GM19193 (cell line): ENCODE results near the gene PRKD1.

Experiments
- POLR2A ChIP-seq: IDR thresholded peaks from 4 replicates; pipeline ENCODE4 v1.6.1; 2011; ENCODE audit not compliant: insufficient read depth, insufficient read length; ENCODE audit errors: extremely low read depth

The PRKD1 gene

DNA sequence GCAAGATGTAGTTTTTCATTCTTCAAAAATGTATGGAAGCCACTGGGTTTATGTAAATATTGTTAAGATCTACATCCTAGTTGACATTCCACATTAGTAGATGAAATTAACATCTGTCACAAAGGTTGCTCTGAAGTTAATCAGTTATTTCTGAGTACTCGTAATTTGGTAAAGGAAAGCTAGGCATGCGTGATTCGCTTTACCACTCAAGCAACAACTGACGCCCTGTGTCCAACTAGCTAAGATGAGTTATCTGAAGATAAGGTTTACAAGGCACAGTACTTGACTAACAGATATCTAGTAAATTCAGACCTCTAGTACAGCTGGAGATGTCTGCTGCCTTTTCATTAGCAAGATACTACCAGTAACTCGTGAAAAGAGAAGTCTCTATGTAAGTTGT is 14.1 kb downstream of the PRKD1 start:
- no peak for TF ChIP-seq POLR2A

DNA sequence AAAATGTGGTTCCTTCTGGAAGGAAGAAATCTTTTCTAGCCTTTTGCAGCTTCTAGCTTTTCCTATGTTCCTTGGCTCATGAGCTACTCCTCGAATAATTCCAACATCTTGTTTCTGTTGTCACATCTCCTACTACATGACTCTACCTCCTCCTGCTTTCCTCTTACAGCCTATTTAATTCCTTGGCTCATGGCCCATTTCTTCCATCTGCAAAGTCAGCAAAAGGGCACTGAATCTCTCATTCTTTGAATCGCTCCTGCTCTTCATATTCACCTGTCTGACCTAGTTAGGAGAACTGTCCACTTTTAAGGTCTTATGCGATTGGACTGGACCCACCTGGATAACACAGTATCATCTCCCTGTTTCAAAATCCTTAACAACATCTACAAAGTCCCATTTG is 15.8 kb downstream of the PRKD1 start:
- TF ChIP-seq POLR2A: no peak

DNA sequence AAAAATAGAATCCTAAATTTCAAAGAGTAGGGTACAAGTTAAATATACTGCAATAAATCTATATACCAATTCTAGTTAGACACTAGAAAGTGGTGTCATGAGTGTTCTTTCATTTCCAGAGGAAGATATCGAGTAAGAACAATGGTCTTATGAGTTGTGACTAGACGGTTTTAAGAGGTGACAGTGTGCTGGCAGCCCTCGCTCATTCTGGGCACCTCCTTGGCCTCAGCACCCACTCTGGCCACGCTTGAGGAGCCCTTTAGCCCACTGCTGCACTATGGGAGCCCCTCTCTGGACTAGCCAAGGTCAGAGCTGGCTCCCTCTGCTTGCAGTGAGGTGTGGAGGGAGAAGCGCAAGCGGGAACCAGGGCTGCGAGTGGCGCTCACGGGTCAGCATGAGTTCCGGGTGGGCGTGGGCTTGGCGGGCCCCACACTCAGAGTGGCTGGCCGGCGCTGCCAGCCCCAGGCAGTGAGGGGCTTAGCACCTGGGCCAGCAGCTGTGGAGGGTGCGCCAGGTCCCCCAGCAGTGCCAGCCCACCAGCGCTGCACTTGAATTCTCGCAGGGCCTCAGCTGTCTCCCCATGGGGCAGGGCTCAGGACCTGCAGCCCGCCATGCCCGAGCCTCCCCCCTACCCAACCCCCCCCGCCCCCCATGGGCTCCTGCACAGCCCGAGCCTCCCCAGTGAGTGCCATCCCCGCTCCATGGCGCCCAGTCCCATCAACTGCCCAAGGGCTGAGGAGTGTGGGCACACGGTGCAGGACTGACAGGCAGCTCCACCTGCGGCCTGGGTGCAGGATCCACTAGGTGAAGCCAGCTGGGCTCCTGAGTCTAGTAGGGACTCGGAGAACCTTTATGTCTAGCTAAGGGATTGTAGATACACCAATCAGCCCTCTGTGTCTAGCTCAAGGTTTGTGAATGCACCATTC is 18.7 kb downstream of the PRKD1 start:
- no peak for TF ChIP-seq POLR2A

DNA sequence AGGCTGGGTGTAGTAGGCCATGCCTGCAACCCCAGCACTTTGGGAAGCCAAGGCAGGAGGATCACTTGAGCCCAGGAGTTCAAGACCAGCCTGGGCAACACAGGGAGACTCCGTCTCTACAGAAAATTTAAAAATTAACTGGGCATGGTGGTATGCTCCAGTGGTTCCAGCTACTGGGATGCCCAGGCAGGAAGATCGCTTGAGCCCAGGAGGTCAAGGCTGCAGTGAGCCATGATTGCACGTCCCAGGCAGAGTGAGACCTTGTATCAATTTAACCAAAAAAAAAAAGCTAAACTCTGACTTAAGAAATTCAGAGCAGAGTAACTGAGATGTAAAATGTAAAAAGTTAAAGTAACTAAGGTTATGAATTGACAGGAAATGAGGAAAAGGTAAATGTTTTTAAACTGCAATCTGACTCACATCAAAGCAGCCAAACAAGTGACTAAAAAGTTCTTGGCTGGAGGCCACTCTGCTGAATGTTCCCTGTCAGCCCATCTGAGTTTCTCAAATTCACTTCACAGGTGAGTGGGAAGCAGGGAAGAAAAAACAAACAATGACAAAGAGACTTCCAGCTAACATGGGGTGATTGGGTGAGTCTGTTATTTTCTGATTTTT is 21.3 kb downstream of the PRKD1 start:
- TF ChIP-seq POLR2A: no peak

DNA sequence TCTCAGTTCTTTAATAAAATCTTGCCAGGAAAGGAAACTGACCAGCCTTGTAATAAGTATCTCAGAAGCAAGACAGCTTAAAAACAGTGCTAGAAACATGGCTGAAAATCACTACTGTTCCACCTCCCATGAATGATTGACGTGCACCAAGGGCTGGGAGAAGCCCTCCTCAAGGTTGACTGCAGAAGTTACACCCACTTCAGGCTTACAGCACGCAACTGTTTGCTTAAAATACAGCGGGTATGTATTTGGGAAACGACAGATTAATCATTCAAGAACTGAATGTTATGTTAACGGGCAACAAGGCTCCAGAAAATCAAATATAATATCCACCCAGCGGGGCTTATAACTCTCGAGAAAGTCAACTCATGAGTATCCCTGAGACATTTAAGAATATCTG is 22.1 kb downstream of the PRKD1 start:
- no peak for TF ChIP-seq POLR2A

DNA sequence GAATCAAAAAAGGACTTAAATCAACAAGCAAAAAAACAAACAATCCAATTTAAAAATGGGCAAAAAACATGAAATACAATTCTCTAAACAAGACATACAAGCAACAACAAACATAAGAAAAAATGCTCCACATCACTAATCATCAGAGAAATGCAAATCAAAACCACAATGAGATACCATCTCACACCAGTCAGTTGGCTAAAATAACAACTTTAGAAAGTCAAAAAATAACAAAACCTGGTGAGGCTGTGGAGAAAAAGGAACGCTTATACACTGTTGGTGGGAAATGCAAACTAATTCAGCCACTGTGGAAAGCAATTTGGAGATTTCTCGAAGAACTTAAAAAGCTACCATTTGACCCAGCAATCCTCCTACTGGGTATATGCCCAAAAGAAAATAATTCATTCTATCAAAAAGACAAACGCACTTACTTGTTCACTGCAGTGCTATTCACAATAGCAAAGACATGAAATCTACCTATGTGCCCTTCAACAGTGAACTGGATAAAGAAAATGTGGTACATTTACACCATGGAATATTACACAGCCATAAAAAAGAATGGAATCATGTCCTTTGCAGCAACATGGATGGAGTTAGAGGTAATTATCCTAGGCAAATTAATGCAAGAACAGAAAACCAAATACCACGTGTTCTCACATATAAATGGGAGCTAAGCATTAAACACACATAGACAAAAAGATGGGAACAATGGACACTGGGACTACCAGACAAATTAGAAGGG is 26.9 kb downstream of the PRKD1 start:
- TF ChIP-seq POLR2A: no peak

DNA sequence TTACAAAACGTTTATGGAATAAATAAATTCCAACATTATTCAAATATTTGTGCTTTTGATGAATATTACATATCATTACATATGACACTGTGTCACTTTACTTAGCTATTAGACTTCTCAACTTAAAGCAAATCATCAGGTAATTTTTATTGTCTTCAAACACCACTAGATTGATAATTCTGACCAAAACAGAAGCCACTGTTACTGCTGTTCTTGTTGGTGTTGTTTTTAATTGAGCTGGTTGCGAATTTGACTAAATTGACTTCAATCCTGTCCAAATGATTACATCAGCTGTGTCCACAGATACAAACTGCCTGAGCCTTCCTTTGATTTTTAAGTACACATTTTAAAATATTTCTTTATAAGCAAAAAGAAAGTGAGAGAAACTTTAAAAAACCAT is 29.2 kb downstream of the PRKD1 start:
- TF ChIP-seq POLR2A: no peak

DNA sequence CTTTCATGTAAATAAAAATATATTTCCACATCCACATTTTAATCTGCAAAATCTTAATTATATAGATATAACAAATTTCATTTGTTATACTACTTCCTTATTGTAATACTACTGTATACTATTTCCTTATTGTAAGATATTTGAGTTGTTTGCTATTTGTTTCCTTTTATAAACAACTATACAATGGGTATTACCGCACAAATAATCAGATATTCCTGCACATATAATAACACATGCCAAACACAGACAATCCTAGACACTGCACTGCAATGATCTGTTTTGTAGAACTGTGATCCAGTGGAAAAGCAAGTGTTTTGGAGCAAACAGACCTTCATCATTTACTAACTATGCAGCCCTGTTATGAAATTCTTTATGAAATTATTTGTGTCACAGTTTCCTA is 30.5 kb downstream of the PRKD1 start:
- TF ChIP-seq POLR2A: no peak

DNA sequence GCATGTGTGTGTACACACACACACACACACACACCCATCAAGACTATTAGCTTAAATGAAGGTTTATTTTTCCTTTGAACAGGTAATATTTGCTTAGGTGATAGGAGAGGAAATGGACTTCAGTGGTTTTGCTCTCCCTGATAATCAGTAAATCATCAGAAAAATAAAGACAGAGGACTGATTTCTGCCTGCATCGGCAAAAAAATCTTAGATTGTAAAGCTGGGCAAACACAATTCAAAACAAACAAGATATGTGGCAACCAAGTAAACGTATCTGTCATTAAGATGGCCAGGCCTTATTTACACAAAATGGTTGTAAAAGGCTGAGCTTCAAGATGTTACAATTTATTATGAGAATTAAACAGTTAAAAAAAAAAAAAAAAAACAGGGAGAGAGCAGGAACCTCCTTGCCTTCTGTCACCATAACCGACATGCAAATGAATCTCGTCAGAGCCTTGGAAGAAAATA is 31.3 kb downstream of the PRKD1 start:
- TF ChIP-seq POLR2A: no peak

DNA sequence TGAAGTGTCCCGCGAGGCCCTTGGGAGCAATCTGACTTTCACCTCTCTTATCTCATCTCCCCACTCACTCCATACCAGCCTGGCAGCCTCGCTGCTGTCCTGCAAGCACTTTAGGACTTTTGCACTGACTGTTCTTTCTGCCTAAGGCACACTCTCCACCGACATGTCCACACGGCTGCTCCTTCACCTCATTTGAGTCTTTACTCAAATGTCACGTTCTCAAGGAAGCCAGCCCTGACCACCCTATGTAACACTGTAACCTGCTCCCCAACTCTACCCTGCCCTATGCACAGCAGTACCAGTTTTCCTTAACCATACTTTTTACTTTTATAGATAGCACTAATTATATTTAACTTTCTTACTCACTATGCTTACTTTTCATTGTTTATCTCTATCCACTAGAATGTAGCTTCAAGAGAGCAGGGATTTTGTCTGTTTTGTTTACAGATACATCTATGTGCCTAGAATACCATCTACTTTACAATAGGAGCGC is 32.0 kb downstream of the PRKD1 start:
- no peak for TF ChIP-seq POLR2A

DNA sequence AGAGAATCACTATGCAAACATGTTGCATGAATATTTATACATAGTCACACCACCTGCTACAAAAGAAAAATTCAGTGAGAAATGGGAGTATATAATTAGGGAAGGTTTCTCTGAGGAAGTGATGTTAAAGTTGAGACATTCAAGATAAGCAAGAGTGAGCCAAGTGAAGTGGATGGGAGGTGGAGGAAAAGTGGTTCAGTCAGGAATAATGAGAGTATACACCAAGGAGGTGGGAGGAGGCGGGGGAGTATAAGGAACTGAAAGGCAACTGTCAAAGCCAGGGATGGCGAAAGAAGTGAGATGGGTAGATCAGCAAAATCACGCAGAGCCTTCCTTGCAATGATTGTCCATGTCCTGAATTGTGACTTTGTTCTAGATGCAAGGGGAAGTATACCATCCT is 33.7 kb downstream of the PRKD1 start:
- no peak for TF ChIP-seq POLR2A

DNA sequence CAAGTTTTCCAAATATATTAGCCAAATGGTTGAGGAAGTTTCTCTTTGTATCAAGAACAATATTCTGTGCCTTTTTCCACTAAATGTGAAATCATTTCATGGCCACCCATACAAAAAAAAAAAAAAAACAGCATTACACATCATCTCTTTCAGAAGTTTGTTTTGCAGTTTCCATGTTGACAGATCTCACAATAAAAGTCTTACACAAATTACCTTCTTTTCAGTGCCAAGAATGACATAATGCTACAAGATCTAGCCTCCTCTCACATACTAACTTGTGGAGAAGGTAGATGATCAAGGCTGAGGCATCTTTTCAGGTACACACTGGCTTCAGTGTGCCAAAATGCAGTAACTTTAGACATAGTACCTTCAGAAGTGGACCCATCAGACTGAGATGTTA is 35.3 kb downstream of the PRKD1 start:
- TF ChIP-seq POLR2A: no peak

DNA sequence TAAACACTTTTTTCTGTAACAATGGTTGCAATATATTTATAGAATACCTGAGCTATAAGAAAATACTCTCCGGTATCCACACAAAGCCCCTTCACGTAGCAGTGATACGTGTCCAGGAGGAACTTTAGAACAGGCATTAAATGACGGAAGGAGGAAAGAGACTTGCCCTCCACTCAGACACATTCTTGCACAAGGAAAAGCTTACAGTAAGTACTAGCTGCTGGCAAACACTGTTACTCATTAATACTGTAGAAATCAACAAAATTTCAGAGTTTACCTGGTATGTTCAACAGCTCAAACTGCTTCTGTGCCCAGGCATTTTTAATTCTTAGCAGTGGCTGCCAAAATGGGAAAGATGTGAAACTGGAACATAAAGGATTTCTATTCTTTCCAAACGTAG is 41.7 kb downstream of the PRKD1 start:
- no peak for TF ChIP-seq POLR2A

DNA sequence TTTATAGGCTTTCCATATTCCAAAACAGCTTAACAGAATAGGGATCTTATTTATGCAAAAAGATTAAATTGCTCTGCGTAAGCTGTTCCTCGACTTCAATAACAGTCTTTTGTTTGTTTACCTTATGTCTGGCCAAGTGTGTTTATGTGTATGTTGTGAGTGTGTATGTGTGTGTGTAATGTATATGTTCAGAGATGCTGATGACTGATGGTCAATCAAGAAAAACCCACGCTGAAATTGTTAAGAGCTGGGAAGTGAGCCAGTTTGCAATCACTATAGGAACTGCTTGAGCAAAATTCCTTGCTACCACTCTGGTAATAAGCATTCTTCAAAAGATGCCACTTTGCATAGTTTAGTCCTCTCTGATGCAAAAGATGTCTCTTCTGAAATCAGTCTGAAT is 59.6 kb downstream of the PRKD1 start:
- TF ChIP-seq POLR2A: no peak

DNA sequence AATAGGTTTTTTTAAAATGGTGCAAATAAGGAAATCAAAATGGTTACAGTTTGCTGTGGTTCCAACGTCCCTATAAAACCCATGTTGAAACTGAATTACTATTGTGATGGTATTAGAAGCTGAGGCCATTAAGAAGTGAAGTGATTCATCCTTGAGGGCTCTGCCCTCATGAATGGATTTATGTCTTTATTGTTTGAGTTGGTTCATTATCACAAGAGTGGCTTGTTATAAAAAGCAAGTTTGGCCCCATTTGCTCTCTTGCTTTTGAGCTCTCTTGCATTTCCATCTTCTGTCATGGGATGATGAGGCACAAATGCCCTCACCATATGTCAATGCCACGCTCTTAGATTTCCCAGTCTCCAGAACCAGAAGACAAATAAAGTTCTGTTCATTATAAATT is 62.3 kb downstream of the PRKD1 start:
- no peak for TF ChIP-seq POLR2A
